Activated T-helper 2 cell treated with anti-CD3 and anti-CD28 coated beads, Interferon-gamma antibody, Interleukin-2, Interleukin-4, amounts not matched to agents 10 μg/mL and 5 μg/mL and 100 μg/mL, durations not matched to agents 14 hours and 24 hours and 36 hours (primary cell): ENCODE data around the gene C19orf44. TPM values are rescaled to one million over a fixed set of nuclear protein-coding genes. Genes with fewer than 3 reads are reported as not detected.

Experiments
- DNase-seq: peaks from one replicate; pipeline ENCODE4 v3.0.0; 2021; ENCODE audit warnings: low spot score
- H3K27ac Mint-ChIP-seq: one replicate; pipeline ENCODE4 v1.8.0; 2021; ENCODE audit warnings: mixed read lengths
- H3K27me3 Mint-ChIP-seq: one replicate; pipeline ENCODE4 v1.8.0; 2021; ENCODE audit warnings: low read depth, mixed read lengths
- H3K36me3 Mint-ChIP-seq: one replicate; pipeline ENCODE4 v1.8.0; 2021; ENCODE audit warnings: low read depth, mixed read lengths
- H3K4me1 Mint-ChIP-seq: one replicate; pipeline ENCODE4 v1.8.0; 2021; ENCODE audit warnings: low read depth, mixed read lengths
- H3K4me3 Mint-ChIP-seq: one replicate; pipeline ENCODE4 v1.8.0; 2021; ENCODE audit warnings: low read depth, mild to moderate bottlenecking, moderate library complexity, mixed read lengths
- H3K9me3 Mint-ChIP-seq: one replicate; pipeline ENCODE4 v1.8.0; 2021; ENCODE audit warnings: mixed read lengths
- intact Hi-C: fragments of 100-400 bp; cut with micrococcal nuclease; formaldehyde crosslinking; loops from one replicate; pipeline ENCODE4 v1.15.1; 2023
- total RNA-seq: library from RNA; stranded (reverse); gene quantifications from 2 replicates; pipeline ENCODE4 v1.2.3, GENCODE V29; 2022

The C19orf44 gene
- total RNA-seq, 1 donor from 2014 or later: 3.8 TPM

DNA sequence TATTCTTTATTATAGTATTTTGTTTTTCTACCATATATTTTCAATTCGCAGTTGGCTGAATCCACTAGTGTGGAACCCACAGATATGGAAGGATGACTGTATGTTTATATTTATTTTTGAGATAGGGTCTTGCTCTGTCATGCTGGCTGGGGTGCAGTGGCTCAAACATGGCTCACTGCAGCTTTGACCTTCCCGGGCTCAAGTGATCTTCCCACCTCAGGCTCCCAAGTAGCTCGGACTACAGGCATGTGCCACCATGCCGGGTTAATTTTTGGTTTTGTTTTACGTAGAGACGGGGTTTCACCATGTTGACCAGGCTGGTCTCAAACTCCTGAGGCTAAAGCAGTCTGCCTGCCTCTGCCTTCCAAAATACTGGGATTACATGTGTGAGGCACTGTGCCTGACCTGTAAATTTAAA, 66.4 kb downstream of the C19orf44 start:
- Mint-ChIP-seq H3K27ac (no peak overlapping the region), H3K4me1 (peaks cover 17% of the 10 kb centered on the region), H3K9me3 (peaks cover 8% of the 10 kb centered on the region), H3K27me3 (no peaks in the 10 kb centered on the region), H3K36me3 (peaks cover 74% of the 10 kb centered on the region), H3K4me3 (no peak overlapping the region)
- no peak for DNase-seq
- intact Hi-C loops: loop anchor here (10.0 kb wide), 1 partner anchor 478 kb away; no protein-coding TSS in a partner anchor

DNA sequence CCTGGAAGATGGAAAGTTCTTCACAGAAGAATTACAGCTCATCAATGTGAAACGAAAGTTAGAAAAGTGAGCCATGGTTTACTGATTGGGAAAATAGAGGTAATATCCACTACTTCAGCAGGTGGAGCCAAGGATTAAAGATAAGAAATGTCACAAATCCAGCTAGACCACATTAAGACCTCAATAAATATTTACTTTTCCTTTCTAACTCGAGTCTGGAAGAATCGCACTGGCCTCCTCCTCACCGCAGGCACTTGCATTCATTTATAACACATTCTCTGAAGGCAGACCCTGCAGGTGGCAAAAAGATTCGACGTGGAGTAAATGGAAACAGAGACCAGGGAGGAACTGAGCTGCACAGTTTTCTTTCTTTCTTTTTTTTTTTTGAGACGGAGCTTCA, 68.6 kb downstream of the C19orf44 start:
- intact Hi-C loops: loop anchor here (10.0 kb wide), 1 partner anchor 480 kb away; no protein-coding TSS in a partner anchor
- Mint-ChIP-seq H3K36me3 (peaks cover 78% of the 10 kb centered on the region), H3K4me1 (peaks cover 25% of the 10 kb centered on the region), H3K9me3 (peaks cover 8% of the 10 kb centered on the region), H3K27ac (peak overlapping the region; percentile 58), H3K4me3 (no peak overlapping the region), H3K27me3 (no peaks in the 10 kb centered on the region)
- no peak for DNase-seq

DNA sequence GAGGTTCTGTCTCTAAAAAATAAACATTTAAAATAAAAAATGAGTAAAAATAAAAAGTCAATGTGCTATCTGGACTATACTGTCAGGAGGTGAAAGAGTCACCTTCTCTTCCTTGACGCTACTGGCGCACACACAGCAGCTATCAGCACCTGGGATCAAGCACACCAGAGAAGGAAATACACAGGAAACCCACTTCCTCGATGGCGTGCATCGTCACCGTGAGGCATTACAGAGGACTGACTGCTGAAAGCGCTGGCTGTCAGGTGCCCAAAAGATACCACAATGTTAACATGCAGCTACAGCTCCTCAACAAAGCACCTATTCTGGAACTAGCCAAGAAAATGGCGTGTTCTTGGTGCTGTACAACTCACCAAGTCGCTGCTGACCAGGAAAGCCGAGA, 70.0 kb downstream of the C19orf44 start:
- H3K9me3 Mint-ChIP-seq: peaks cover 8% of the 10 kb centered on the region
- intact Hi-C loops: loop anchor here (1.0 to 10.0 kb wide), 3 partner anchors 22 to 481 kb away; partner anchors contain the start of gene CHERP
- peak; percentile 85 for DNase-seq
- H3K4me3 Mint-ChIP-seq: peak overlapping the region; percentile 74
- peaks cover 82% of the 10 kb centered on the region for H3K36me3 Mint-ChIP-seq
- H3K4me1 Mint-ChIP-seq: peaks cover 35% of the 10 kb centered on the region
- H3K27me3 Mint-ChIP-seq: no peaks in the 10 kb centered on the region
- H3K27ac Mint-ChIP-seq: peak overlapping the region; percentile 98

GRCh38 chr19:16566702-16567101, 70.5 kb downstream of the C19orf44 start:
- Mint-ChIP-seq H3K27ac (peak overlapping the region; percentile 98), H3K4me3 (no peak overlapping the region), H3K27me3 (no peaks in the 10 kb centered on the region), H3K36me3 (peaks cover 82% of the 10 kb centered on the region), H3K9me3 (peaks cover 8% of the 10 kb centered on the region), H3K4me1 (peaks cover 39% of the 10 kb centered on the region)
- DNase-seq: no peak
- intact Hi-C loops: loop anchor here (1.0 to 10.0 kb wide), 3 partner anchors 22 to 482 kb away; partner anchors contain the start of gene CHERP

GRCh38 chr19:16569609-16570320, 73.6 kb downstream of the C19orf44 start:
- no peaks in the 10 kb centered on the region for H3K27me3 Mint-ChIP-seq
- intact Hi-C loops: loop anchor here (5.0 to 10.0 kb wide), 2 partner anchors 72 to 485 kb away; partner anchors contain the start of genes C19orf44 and CALR3
- no peak overlapping the region for H3K27ac Mint-ChIP-seq
- peak overlapping the region; percentile 51 for H3K4me3 Mint-ChIP-seq
- DNase-seq: no peak
- peaks cover 45% of the 10 kb centered on the region for H3K4me1 Mint-ChIP-seq
- H3K9me3 Mint-ChIP-seq: peaks cover 8% of the 10 kb centered on the region
- H3K36me3 Mint-ChIP-seq: peaks cover 72% of the 10 kb centered on the region

Other genes starting within 250 kb of the C19orf44 start
- 2.4 and 2.7 TPM in 2 replicates for gene KLF2, start 171.6 kb upstream of the C19orf44 start, total RNA-seq
- 36.9 and 40.6 TPM in 2 replicates for gene EPS15L1, start 24.4 kb upstream of the C19orf44 start, total RNA-seq
- not detected in 2 replicates for gene CALR3, start 227 bp upstream of the C19orf44 start, total RNA-seq
- gene CHERP, start 46.0 kb downstream of the C19orf44 start, total RNA-seq: 79.1 and 82.3 TPM in 2 replicates
- gene SLC35E1, start 76.0 kb downstream of the C19orf44 start, total RNA-seq: 55.3 and 56.0 TPM in 2 replicates
- 13.4 and 15.8 TPM in 2 replicates for gene MED26, start 131.8 kb downstream of the C19orf44 start, total RNA-seq
- 60.3 and 60.9 TPM in 2 replicates for gene SMIM7, start 163.8 kb downstream of the C19orf44 start, total RNA-seq
- gene TMEM38A, start 164.7 kb downstream of the C19orf44 start, total RNA-seq: 0.64 and 0.96 TPM in 2 replicates
- not detected in 2 replicates for gene NWD1, start 223.5 kb downstream of the C19orf44 start, total RNA-seq